Heart left ventricle (tissue), 16 donors: Measurements from ENCODE around the gene C2orf42. TPM values are rescaled to one million over a fixed set of nuclear protein-coding genes. Genes with fewer than 3 reads are reported as not detected.

Experiments used
- ATAC-seq, 4 donors: fragments of 200-7000 bp; cut with Tn5 transposase; one replicate each; pipeline ENCODE4 v1.9.1; 2020 to 2022; ENCODE audit warnings: moderate library complexity in 4 of 4, mild to moderate bottlenecking in 3 of 4, moderate number of reproducible peaks in 1 of 4
- DNase-seq, 5 donors: peaks; one replicate each; pipeline ENCODE4 v3.0.0-alpha.2; 2020
- H3K27ac ChIP-seq, 12 donors: fragments of 200-600 bp; sonication (generic) in 4 of 12; one replicate each; pipeline versions ENCODE4 v1.5.0 to v1.8.0; 2016 to 2022; ENCODE audit warnings: mild to moderate bottlenecking in 2 of 12
- H3K27me3 ChIP-seq, 9 donors: fragments of 200-600 bp; sonication (generic) in 2 of 9; one replicate each; pipeline versions ENCODE4 v1.5.1 to v1.8.0; 2016 to 2022; ENCODE audit warnings: mild to moderate bottlenecking in 3 of 9
- H3K36me3 ChIP-seq, 9 donors: fragments of 200-600 bp; sonication (generic) in 2 of 9; one replicate each; pipeline versions ENCODE4 v1.5.0 to v1.8.0; 2018 to 2022; ENCODE audit warnings: mild to moderate bottlenecking in 2 of 9
- H3K4me1 ChIP-seq, 12 donors: fragments of 200-600 bp; sonication (generic) in 4 of 12; one replicate each; pipeline versions ENCODE4 v1.5.0 to v1.8.0; 2016 to 2022; ENCODE audit warnings: mild to moderate bottlenecking in 3 of 12
- H3K4me3 ChIP-seq, 12 donors: fragments of 200-600 bp; sonication (generic) in 4 of 12; one replicate each; pipeline versions ENCODE4 v1.5.0 to v1.8.0; 2017 to 2022; ENCODE audit warnings: mild to moderate bottlenecking in 9 of 12, moderate library complexity in 4 of 12
- H3K9me3 ChIP-seq, 12 donors: fragments of 200-600 bp; sonication (generic) in 4 of 12; one replicate each; pipeline versions ENCODE4 v1.5.0 to v1.8.0; 2016 to 2022; ENCODE audit warnings: mild to moderate bottlenecking in 1 of 12
- POLR2A ChIP-seq, 2 donors: fragments of 450-650 bp; IDR thresholded peaks; one replicate each; pipeline ENCODE4 v1.6.1; 2017; ENCODE audit warnings: antibody characterized with exemption in 2 of 2, mild to moderate bottlenecking in 2 of 2, moderate library complexity in 2 of 2
- WGBS, 4 donors: extraction: QIAGEN DNeasy Blood & Tissue Kit in 2 of 4; methylation state at CpG; one replicate each; pipeline versions ENCODE4 v1.1.5 to v1.1.7; 2013 to 2018; 5-methylcytosine and 5-hydroxymethylcytosine counted together
- intact Hi-C, 10 donors: fragments of 100-400 bp; cut with DNase I; formaldehyde crosslinking; loops; one replicate each; pipeline versions ENCODE4 v1.11.1 to v1.14.2; 2022
- polyA plus RNA-seq, 2 donors: library from polyadenylated mRNA; stranded (reverse); fragments of 200-250 nt; gene quantifications; one replicate each; pipeline ENCODE4 v1.2.3, GENCODE V29; 2013
- total RNA-seq, 9 donors: library from RNA; depleted of rRNA in 2 of 9; stranded (reverse); fragments of >200 nt in 2 of 9; fragmentation: NEBNext Ultra II Directional in 3 of 9; extraction: Animal tissue kit (Norgen Biotek cat#: 25700) in 3 of 9; gene quantifications; one replicate each; pipeline versions ENCODE4 v1.1.0 to v1.2.4, GENCODE V29; 2016 to 2023
- TF ChIP-seq, protein P1 (sequence below), 12 donors: fragments of 200-600 bp; sonication (generic) in 4 of 12; IDR thresholded peaks; one replicate each; pipeline versions ENCODE4 v1.5.0 to v1.8.0; 2018 to 2022; ENCODE audit warnings: antibody characterized with exemption in 12 of 12, mild to moderate bottlenecking in 5 of 12
- donor health status: ischemic (EF 13 %, LVEDD 7.1; RV severe dilation, severe dysfunction).
- donor health status: healthy with polysubstance abuse.
- donor health status: DM: no; HTN: yes; CAD: no.
- donor health status: DM: no; HTN: no; CAD: no.
- donor health status: ischemic (EF 25% LVEDD 6.9; RV normal size, moderate dysfunction).
- donor health status: ischemic (EF 25% LVEDD 5.7; RV mildly dilated, moderate dysfunction).
- donor health status: healthy.
- donor health status: DM: yes; HTN: yes; CAD: no.
- donor health status: ischemic (EF 35%, LVEDD 5.7; RV mildly dilated, moderate dysfunction).
- donor health status: nonischemic (EF 11% LVEDD 7.7; RV severe dilation, severe dysfunction).
- donor health status: DM: yes; HTN: yes; CAD: no.
- donor health status: PGD.
- donor health status: ischemic (EF 29% LVEDD 5.4; RV normal size, mild dysfunction).
- donor health status: nonischemic (EF 23%, LVEDD 6.1; RV moderate dilation, normal function).

Gene C2orf42
- total and polyA plus RNA-seq, 11 donors, result 3.5 to 14.9 (median 8.9) TPM

GRCh38 chr2:70214953-70215549 is 24.2 kb upstream of the C2orf42 start:
- no peaks in the 10 kb centered on the region for H3K9me3 ChIP-seq
- ATAC-seq (no peak), DNase-seq (no peak)
- peaks cover 0 to 100% (median 85%) of the 10 kb centered on the region in 9 donors for H3K36me3 ChIP-seq
- H3K4me3 ChIP-seq, result no peak overlapping the region
- no peak overlapping the region for H3K27ac ChIP-seq
- peaks cover 0 to 7% (median 0%) of the 10 kb centered on the region in 12 donors for H3K4me1 ChIP-seq
- no peaks in the 10 kb centered on the region for H3K27me3 ChIP-seq
- 94 to 97% (median 96%) methylated on average over 3 of the region's 3 CpGs for WGBS, 4 donors
- TF ChIP-seq, protein P1, sequence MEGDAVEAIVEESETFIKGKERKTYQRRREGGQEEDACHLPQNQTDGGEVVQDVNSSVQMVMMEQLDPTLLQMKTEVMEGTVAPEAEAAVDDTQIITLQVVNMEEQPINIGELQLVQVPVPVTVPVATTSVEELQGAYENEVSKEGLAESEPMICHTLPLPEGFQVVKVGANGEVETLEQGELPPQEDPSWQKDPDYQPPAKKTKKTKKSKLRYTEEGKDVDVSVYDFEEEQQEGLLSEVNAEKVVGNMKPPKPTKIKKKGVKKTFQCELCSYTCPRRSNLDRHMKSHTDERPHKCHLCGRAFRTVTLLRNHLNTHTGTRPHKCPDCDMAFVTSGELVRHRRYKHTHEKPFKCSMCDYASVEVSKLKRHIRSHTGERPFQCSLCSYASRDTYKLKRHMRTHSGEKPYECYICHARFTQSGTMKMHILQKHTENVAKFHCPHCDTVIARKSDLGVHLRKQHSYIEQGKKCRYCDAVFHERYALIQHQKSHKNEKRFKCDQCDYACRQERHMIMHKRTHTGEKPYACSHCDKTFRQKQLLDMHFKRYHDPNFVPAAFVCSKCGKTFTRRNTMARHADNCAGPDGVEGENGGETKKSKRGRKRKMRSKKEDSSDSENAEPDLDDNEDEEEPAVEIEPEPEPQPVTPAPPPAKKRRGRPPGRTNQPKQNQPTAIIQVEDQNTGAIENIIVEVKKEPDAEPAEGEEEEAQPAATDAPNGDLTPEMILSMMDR (IDR thresholded peaks at IDR 0.05), result no peak
- no peak for TF ChIP-seq POLR2A (IDR thresholded peaks at IDR 0.05)
- intact Hi-C loops, result no loop called here

- WGBS, 4 donors, result 90 to 97% (median 93%) methylated on average over 1 of the region's 1 CpG
- Histone ChIP-seq H3K27me3 (no peaks in the 10 kb centered on the region), H3K4me1 (peaks cover 0 to 7% (median 0%) of the 10 kb centered on the region in 12 donors), H3K27ac (no peak overlapping the region), H3K36me3 (peaks cover 0 to 100% (median 79%) of the 10 kb centered on the region in 9 donors), H3K4me3 (no peak overlapping the region), H3K9me3 (no peaks in the 10 kb centered on the region)
- DNase-seq, result no peak
- no peak for TF ChIP-seq POLR2A (IDR thresholded peaks at IDR 0.05)
- TF ChIP-seq, protein P1 (IDR thresholded peaks at IDR 0.05), result no peak
- no peak for ATAC-seq
- intact Hi-C loops, result no loop called here
Measured at GRCh38 chr2:70214365-70214764, 23.5 kb upstream of the C2orf42 start.

DNA sequence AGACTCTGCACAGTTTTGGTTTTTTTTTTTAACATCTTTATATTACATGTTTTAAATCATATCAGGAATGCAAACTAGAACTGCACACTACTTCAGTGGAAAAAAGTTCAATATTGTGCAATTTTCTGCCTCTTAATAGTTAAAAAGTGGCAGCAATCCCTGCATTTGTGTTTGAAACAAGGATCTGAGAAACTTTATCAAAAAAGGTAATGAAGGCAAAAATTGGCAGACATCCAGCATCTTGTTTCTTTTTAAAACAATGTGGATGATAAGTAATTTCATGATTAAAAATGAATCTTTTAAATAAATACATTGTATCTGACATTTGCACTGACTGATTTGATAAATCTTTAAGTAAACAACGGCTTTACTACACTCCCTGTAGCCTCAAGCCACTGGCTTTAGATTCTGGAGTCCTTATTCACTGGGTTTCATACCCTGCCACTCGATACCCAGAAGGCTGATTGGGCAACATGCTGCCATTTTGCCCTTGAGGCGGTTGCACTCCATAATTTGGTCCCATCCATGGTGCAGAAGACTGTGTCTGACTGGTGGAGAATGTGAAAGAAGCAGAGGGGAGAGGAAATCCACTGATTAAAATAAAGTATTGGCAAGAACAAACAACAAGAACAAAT is 21.6 kb upstream of the C2orf42 start:
- Histone ChIP-seq H3K9me3 (no peaks in the 10 kb centered on the region), H3K27ac (no peak overlapping the region), H3K36me3 (peaks cover 0 to 94% (median 67%) of the 10 kb centered on the region in 9 donors), H3K27me3 (no peaks in the 10 kb centered on the region), H3K4me3 (no peak overlapping the region), H3K4me1 (peaks cover 0 to 7% (median 0%) of the 10 kb centered on the region in 12 donors)
- ATAC-seq (no peak), DNase-seq (no peak)
- WGBS, 4 donors, result 86 to 91% (median 89%) methylated on average over 3 of the region's 3 CpGs
- intact Hi-C loops, result no loop called here
- TF ChIP-seq, protein P1 (IDR thresholded peaks at IDR 0.05), result no peak
- TF ChIP-seq POLR2A (IDR thresholded peaks at IDR 0.05), result no peak

DNA sequence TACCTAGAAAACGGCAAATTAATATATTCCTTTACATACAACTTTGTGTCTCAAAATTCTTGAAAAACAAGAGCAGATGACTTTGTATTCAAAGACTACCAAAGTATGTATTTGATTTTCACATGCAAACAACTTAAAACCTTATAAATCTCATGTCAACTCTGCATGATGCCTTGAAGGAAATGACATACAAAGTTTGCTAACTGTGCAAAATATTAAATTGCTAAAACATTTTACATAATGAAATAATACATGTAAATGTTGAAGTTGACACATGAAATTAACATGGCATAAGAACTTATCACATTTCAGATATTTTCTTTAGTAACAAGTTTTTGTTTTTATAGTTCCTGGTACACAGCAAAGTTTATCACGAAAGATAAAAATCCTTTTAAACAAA is 20.8 kb upstream of the C2orf42 start:
- TF ChIP-seq, protein P1 (IDR thresholded peaks at IDR 0.05), result no peak
- no peak for TF ChIP-seq POLR2A (IDR thresholded peaks at IDR 0.05)
- Histone ChIP-seq H3K36me3 (peaks cover 0 to 86% (median 59%) of the 10 kb centered on the region in 9 donors), H3K4me1 (peaks cover 0 to 7% (median 0%) of the 10 kb centered on the region in 12 donors), H3K9me3 (no peaks in the 10 kb centered on the region), H3K27me3 (no peaks in the 10 kb centered on the region), H3K4me3 (no peak overlapping the region), H3K27ac (no peak overlapping the region)
- 75 to 84% (median 79%) methylated on average over 2 of the region's 2 CpGs for WGBS, 4 donors
- DNase-seq (no peak), ATAC-seq (no peak)
- intact Hi-C loops, result no loop called here
